Peyer's patch (tissue), 4 donors: ENCODE data around the gene IQGAP2.

Source experiments
- CTCF ChIP-seq, 6 experiments: fragments of 450-650 bp in 4 of 6; fragments of 200-600 bp in 2 of 6; sonication (generic) in 1 of 6; IDR thresholded peaks; one replicate each; pipeline ENCODE4 v1.5.1; 2017 to 2019; ENCODE audit warnings: antibody characterized with exemption in 6 of 6, mild to moderate bottlenecking in 3 of 6, moderate library complexity in 1 of 6
- POLR2A ChIP-seq, 2 donors: fragments of 450-650 bp; IDR thresholded peaks; one replicate each; pipeline ENCODE4 v1.5.1; 2017; ENCODE audit warnings: antibody characterized with exemption in 2 of 2, mild to moderate bottlenecking in 2 of 2, moderate library complexity in 2 of 2

GRCh38 chr5:76695346-76695745 lies 292.3 kb downstream of the IQGAP2 start:
- TF ChIP-seq CTCF (IDR thresholded peaks at IDR 0.05) (no peak), POLR2A (IDR thresholded peaks at IDR 0.05) (no peak)
